ENCODE results near the gene DMD.

Gene DMD

GRCh38 chrX:31320740-31321139 is 1890.6 kb downstream of the DMD start:
- Histone ChIP-seq H3K9me3 (no peaks in the 10 kb centered on the region), H3K4me1 (no peaks in the 10 kb centered on the region), H3K27me3 (no peaks in the 10 kb centered on the region), H3K36me3 (no peaks in the 10 kb centered on the region), H3K4me3 (ENCODE audit: low read depth, low read length) (no peak overlapping the region)
- TF ChIP-seq CTCF (IDR thresholded peaks at IDR 0.05; ENCODE audit: low read depth, low read length), result no peak
- DNase-seq, result no peak

GRCh38 chrX:31319586-31319985 is 1891.8 kb downstream of the DMD start:
- Histone ChIP-seq H3K4me1 (no peaks in the 10 kb centered on the region), H3K9me3 (no peaks in the 10 kb centered on the region), H3K4me3 (ENCODE audit: low read depth, low read length) (no peak overlapping the region), H3K27me3 (no peaks in the 10 kb centered on the region), H3K36me3 (no peaks in the 10 kb centered on the region)
- no peak for TF ChIP-seq CTCF (IDR thresholded peaks at IDR 0.05; ENCODE audit: low read depth, low read length)
- DNase-seq, result no peak

- no peaks in the 10 kb centered on the region for H3K36me3 ChIP-seq
- no peak overlapping the region for H3K4me3 ChIP-seq (ENCODE audit: low read depth, low read length)
- no peaks in the 10 kb centered on the region for H3K27me3 ChIP-seq
- H3K9me3 ChIP-seq, result no peaks in the 10 kb centered on the region
- TF ChIP-seq CTCF (IDR thresholded peaks at IDR 0.05; ENCODE audit: low read depth, low read length), result no peak
- H3K4me1 ChIP-seq, result no peaks in the 10 kb centered on the region
- DNase-seq, result no peak
Observed at GRCh38 chrX:31318866-31319265, 1892.5 kb downstream of the DMD start.

GRCh38 chrX:31316340-31316991 is 1894.9 kb downstream of the DMD start:
- H3K27me3 ChIP-seq, result no peaks in the 10 kb centered on the region
- H3K36me3 ChIP-seq, result no peaks in the 10 kb centered on the region
- no peak overlapping the region for H3K4me3 ChIP-seq (ENCODE audit: low read depth, low read length)
- H3K9me3 ChIP-seq, result no peaks in the 10 kb centered on the region
- no peak for TF ChIP-seq CTCF (IDR thresholded peaks at IDR 0.05; ENCODE audit: low read depth, low read length)
- H3K4me1 ChIP-seq, result no peaks in the 10 kb centered on the region
- DNase-seq, result no peak

- H3K27me3 ChIP-seq, result no peaks in the 10 kb centered on the region
- no peaks in the 10 kb centered on the region for H3K4me1 ChIP-seq
- no peak overlapping the region for H3K4me3 ChIP-seq (ENCODE audit: low read depth, low read length)
- H3K9me3 ChIP-seq, result no peaks in the 10 kb centered on the region
- no peaks in the 10 kb centered on the region for H3K36me3 ChIP-seq
- TF ChIP-seq CTCF (IDR thresholded peaks at IDR 0.05; ENCODE audit: low read depth, low read length), result no peak
- DNase-seq, result no peak
Observed at GRCh38 chrX:31314921-31315320, 1896.4 kb downstream of the DMD start.

GRCh38 chrX:31307952-31308351 is 1903.4 kb downstream of the DMD start:
- Histone ChIP-seq H3K4me1 (no peaks in the 10 kb centered on the region), H3K4me3 (ENCODE audit: low read depth, low read length) (no peak overlapping the region), H3K9me3 (no peaks in the 10 kb centered on the region), H3K36me3 (no peaks in the 10 kb centered on the region), H3K27me3 (no peaks in the 10 kb centered on the region)
- no peak for DNase-seq
- no peak for TF ChIP-seq CTCF (IDR thresholded peaks at IDR 0.05; ENCODE audit: low read depth, low read length)

All from BE2C (cell line).